GM19438 (cell line): ENCODE measurements around the gene ERBB4.

ENCODE experiments used
- ATAC-seq: cut with Tn5 transposase; IDR thresholded peaks from one replicate; pipeline ENCODE4 v1.9.1; 2021; ENCODE audit warnings: low read depth; ENCODE audit not compliant: unreplicated experiment

The ERBB4 gene

DNA sequence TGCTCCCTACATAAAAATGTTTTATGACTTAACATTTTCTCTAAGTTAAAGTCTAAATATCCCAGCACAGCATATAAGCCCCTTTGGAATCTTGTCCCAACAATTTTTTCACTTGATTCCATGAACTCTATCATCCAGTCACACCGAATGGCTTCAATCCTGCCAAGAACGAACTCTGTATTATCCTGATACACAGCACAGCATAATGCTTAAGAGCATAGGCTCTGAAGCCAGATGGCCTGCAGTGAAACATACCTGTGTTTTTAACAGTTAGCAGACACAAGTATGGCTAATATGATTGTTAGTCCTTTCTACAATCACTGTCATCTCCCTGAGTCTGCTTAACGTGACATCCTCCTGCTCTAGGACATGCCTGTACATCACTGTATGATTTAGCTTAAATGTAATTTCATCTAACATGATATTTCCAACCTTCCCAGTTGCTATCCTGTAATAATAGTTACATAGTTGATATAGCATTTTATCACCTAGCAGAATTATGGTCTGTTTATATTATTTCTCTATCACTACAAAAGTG is 669.5 kb downstream of the ERBB4 start:
- no peak for ATAC-seq

DNA sequence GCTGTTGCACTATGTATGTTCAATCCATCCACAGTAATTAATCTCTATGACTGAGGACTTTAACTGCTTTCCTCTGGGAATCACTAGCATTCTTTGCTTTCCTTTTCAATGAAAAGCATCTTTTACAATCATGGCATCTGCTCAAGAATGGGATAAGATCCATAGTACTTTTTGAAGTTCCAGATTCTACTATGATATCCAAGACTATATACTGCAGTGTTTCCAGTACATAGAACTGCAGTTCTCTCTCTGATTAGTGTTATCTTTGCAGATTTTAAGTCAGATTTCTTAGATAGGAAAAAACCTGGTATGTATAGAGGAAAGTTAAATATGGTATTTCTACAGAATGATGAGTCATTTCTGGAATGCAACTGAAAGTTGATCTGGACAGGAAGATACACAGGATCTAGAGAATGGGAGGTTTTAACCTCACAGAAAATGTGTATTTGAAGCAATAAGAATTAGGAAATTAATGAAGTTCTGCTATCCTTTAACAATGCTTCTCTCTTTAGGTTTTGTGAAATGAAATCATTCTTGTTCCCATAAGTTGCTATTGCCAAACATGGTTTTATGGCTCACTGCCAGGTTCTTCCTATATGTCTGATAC is 670.7 kb downstream of the ERBB4 start:
- ATAC-seq, result peak; percentile 95

DNA sequence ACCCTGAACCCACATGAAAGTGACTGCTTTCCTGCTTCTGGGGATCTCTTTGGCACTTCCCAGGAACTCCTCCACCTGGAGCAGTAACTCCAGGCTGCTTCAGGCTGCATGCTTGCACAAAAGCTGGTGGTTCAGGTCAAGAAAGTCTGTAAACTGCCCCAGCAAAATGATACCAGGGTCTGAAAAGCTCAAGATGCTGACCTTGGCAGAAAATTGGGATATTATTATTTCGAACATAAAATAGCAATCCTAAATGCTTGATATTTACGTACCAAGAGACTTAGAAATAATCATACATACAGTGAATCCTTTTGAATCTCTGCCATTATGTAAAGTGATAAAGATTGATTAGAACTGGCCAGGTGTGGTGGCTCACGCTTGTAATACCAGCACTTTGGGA is 674.3 kb downstream of the ERBB4 start:
- no peak for ATAC-seq

DNA sequence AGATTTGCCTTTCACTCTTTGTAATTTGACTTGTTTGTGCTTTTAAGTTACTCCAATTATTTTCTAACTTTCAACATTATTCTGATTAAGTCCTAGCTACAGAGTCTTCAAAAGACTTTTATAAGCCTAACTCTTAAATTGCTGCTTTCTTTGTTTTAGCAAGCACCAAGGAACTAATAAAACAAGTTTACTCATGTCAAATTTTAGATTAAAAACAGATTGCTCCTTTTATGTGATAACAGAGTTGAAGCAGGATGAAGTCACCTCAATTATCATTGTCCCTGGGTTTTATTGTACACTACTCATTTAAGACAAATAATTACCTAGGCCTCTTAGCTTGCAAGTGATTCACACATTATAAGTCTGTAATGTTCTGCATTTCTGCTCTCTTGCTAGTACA is 678.4 kb downstream of the ERBB4 start:
- no peak for ATAC-seq

DNA sequence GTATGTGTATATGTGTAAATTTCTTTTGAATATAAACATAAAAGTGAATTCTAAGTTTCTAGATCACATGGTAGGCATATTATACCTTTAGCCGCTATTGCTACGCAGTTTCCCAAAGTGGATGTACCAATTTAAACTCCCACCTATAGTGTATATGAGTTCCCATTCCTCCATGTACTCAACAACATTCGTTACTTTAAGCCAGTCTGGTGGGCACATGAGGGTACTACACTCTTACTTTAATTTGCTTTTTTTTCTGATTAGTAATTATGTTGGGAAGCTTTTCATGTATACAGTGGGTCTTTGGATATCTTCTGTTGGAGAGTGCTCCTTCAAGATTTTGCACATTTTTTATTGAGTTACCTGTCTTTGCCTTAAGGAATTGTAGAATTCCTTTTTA is 683.8 kb downstream of the ERBB4 start:
- ATAC-seq, result no peak

DNA sequence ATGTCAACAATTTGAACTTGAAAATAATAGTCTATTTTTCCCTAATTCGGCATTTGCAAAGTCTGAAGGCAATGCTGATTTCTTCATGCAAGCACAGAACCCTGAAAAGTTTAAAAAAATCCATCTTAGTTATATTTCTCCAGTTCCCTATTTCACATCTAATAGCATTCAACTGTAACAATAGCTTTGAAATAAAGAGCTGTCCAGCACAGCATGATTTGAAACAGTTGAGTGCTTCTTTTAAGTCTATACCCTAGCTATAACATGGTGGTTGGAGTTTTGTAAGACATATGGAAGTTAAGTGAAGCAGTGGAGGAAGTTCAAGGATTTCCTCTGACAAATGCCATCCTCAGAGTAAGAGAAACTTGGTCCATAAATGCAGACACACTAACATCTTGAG is 691.9 kb downstream of the ERBB4 start:
- no peak for ATAC-seq

DNA sequence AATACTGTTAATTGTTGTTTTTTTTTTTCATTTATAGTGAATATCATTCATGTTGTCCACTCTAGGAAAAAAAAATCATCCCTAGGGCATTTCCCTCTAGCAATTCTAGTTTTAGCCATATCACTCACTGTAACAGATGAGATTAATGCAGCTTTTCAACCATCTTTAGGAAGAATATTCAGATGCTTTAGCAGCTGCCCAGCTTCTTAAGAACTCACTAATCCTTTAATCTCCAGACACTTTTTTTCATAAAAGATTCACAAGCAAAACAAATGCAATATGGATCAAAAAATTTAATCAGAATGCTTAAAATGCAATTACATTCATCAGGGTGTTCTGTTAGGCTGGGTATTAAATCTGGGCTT is 692.6 kb downstream of the ERBB4 start:
- ATAC-seq, result no peak

DNA sequence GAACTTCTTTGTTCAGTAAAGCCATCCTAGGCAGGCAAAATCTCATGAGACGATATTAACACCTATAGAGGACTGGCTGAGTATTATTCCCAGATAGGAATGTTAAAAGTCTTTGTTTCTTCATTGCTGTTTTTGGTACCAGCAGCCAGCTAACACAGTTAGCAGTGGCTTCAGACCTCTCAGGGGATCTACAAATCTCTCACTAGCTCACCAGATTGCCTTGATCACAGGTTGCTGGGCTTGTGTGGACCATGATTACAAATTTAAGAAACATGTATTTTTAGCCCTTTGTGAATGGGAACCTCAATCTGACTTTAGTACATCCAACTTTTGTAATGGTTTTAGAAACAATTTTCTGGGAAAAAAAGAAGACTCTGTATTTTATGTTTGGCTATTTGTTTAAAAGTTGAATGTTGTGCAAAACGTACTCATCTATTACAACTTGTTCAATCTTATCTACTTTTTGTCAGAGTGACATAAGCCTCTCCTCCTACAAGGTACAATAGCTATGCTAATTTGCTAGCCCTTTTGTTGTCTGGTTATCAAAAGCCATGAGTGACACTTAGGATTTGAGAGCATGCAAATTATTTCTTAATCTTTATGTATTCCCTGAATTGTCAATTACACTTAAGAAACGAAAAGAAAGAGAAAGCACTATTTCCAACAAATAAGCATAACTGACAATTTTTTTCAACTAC is 693.1 kb downstream of the ERBB4 start:
- ATAC-seq, result no peak

DNA sequence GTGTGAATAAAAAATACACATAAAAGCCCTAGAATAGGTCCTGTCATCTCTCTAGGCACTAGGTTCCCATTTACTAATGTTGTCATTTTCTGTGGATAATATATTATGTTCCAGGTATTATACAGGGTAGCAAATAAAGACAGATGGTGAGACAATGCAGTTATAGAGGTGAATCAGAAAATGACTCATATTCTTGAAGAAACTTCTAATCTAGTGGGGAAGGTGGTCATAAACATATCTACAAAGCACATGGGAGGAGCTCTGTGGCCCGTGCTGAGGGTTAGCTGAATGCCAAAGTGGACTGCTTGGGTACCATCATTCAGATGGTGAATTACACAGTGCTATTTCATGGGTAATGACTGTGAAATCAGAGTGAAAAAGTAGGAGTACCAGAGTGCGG is 700.9 kb downstream of the ERBB4 start:
- no peak for ATAC-seq

DNA sequence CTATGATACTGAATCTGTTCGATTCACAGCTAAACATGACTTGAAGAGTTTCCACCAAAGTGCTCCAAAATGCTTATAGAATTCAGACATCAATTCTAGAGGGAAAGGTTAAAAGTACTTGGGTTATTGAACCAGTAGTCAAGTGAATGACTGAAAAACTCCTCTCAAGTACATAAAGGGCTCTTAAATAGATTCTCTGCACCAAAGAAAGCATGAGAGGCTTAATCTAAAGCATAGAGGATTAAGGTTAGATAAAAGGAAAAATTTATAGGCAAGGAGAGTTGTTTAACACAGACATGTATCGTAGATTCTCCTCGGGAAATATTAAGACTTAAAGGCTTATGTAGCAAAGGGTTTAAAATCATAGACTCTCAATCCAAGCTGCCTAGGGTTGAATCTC is 701.4 kb downstream of the ERBB4 start:
- no peak for ATAC-seq

DNA sequence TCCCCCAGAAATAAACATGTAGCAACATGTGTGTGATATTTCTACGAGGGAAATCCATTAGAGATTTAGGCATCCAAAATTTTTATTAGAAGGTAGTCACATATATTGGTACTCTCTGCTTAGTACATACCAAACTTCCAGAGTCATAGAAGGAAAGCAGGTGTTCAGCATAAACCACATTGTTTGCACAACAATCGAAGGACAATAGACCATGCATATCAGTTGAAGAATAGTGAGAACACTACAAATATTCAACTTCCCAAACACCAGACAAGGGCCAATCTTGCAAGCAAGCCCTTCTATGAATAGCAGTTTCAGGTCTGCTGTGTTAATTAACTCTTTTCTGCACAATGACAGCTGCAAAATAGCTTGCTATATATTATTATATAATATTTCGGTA is 702.2 kb downstream of the ERBB4 start:
- ATAC-seq, result no peak

DNA sequence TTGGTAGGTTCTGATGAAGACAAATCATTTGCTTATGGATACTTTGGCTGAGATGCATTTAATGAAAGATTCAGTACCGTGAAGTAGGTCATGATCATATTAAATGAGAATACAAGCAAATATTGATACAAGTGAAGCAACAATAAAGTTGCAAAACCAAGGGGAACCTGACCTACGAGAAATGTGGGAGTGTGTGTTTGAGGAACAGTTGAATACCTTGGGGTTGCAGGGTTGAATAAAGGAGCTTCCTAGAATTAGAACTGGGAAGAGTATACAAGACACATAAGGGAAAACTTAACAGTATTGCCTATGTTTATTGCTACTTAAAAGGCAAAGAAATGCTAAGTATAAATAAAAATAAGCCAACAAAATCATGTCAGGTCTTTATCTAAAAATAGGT is 702.9 kb downstream of the ERBB4 start:
- ATAC-seq, result no peak

DNA sequence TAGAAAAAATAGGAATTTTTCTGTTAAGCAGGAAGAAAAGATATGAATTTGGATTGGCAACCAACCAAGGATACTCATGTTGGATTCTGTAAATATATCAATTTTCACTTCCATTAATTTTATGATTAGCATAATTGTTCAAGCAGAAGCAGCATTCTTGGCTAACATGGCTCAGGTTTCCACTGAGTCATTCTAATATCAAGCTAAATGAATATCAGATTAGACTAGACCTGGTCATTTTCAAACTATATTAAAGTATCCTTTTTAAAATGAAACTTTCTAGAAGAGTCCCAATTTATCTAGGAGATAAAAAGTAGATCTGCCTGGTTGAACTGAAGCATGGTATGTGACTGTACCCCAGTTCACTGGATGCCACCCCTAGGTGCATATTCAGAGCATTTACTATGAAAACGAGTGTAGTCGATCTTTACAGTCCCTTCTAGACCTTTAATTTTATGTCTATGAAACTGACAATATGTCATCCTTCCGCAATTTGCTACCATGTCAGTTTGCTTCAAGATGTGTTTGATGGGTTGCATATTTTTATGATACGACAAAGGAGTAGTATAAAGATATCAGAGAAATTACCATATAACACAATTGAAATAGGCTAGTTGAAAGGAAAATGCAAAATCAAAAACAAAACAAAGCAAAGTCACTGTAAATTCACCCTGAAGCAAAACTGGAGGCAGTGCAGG is 704.9 kb downstream of the ERBB4 start:
- no peak for ATAC-seq

DNA sequence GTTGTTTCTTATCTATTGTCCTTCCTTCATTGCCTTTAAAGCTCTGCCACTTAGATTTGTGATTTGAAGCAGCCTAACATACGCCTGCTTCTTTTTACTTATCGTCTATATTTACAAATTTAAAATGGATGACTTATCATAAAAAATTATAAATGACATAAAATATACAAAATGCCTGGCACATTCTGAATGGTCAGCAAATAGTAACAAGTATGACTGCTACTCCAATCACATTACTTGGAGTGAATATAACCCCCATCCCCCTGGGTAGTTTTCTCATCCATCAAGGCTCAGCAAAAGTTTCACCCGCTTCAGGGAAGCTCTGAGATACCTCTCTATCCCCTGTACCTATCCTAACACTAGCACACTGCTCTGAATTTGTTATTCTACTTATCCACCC is 708.9 kb downstream of the ERBB4 start:
- ATAC-seq, result no peak

DNA sequence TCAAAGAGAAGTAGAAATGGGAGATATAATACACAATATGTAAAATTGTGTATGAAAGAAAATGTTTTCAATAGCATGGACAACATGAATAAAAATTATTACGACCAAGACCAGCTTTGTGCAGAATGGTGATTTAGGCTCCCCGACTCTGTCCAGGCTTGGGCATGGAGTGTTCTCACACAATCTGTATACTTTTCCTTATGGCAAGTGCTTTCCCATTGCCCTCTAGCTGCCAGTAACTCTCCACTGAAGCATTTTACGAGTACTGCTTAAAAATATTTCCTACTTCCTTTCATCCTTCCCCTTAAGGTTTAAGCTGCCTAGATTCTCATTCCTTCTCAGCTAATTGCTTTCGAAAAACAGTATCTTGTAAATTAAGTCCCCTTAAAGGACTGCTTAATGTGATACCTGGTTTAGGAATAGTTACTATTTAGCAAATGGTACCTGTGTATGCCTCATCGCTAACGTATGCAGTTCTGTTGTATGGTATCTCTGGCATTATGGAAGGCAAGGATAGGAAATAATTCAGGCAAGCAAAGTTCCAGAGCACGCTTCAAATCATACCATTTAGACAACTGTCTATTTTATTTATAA is 714.6 kb downstream of the ERBB4 start:
- no peak for ATAC-seq

DNA sequence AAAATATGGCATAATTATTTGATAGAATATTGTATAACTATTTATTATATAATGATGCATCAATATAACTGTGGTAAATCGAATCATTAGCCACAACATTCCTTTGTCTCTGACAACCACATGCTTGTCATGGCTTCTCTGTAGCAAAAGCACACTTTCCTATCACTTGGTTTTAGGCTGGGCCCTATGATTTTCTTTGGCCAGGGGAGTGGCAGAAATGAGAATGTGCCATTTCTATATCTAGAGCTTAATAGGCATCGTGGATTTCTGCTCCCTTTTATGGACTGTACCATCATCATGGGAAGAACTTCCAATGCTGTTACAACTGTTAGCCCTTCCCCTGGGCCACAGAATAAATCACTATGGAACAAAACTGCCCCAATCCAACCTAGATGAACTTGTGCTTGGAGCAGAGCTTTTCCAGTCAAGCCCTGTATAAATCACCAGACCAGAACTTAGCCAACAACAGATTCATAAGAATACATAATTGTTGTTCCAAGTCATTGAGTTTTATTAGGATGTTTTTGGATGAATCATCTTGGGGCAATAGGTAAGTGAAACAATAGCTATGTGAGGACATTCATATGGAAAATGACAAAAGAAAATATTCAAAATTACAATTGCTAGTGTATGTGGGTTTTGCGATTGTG is 715.8 kb downstream of the ERBB4 start:
- no peak for ATAC-seq

DNA sequence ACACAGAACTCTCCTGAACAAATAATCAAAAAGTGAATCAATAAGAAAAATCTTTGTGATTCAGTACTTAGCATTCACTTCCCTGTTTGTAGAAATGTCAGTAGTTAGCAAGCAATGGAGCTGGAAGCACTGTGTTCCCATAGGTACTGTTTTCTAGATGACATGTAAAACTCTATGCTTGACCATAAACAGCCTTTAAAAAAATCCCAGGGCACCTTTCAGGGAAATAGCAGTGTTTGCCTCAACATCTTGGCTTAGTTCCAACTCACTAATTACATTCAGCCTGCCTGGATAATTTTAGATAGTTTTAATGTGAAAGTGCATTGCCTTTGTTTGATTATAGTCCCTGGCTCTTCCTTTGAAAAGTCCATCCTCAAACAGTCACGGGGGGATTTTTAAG is 721.8 kb downstream of the ERBB4 start:
- ATAC-seq, result no peak

DNA sequence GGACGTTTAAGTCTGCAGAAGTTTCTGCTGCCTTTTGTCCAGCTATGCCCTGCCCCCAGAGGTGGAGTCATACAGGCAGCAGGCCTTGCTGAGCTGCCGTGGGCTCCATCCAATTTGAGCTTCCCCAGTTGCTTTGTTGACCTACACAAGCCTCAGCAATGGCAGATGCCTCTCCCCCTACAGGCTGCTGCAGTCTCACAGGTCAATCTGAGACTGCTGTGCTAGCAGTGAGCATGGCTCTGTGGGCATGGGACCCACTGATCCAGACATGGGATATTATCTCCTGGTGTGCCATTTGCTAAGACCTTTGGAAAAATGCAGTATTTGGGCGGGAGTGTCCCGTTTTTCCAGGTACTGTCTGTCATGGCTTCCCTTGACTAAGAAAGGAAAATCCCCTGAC is 726.0 kb downstream of the ERBB4 start:
- ATAC-seq, result no peak

DNA sequence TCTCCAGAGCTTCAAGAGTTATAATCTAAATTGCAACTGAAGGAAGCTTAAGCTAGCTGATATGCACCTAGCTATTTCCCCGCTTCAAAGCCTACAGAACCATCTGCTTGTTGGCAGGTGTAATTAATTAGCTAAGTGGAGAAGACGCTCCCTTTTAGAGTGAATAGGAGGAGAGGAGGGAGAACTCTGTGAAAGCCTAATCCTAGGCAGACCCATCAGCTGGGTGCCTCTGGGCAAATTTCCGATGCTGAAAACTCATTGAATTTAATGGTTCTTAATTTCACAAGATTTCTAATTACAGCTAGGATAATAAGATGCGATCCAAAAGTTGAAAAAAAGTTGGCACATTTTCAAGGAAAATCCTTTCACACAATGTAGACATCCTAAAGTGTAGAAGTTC is 735.9 kb downstream of the ERBB4 start:
- ATAC-seq, result no peak

DNA sequence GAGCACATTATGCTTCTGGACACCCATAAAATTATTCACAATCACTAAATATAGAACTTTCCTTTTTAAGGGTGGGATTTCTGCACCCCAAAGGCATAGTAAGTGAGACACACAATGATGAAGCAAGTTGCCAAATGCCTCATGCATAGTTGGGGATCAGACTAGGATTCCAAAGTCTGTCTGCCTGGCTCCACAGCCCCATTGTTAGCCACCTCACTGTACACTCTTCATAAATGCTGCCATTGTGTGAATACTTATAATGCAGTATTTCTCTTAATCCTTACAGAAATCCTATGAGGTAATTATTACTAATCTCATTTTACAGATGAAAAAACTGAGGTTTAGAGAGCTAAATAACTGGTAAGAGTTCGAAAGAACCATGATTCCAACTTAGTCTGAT is 738.6 kb downstream of the ERBB4 start:
- no peak for ATAC-seq

DNA sequence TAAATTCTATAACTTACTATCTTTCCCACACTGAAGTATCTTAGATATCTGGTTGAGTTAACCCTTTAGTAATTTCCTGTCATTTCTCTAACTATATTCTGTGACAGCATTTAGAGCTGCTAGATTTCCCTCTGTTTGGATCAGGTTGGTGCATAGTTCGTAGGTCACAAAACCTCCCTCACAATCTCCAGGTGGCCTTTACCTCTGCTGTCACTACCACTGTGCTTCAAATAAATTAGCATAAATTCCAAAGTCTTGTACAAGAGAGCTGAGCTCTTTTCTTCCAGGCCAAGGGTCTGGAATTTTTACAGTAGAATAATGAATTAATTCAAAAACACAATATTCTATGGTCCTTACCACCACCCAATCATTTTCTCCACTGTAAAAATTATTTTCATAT is 739.7 kb downstream of the ERBB4 start:
- no peak for ATAC-seq
